ENCODE results near the gene HKDC1.

GRCh38 chr10:69241575-69241974 lies 21.4 kb downstream of the HKDC1 start:
- TF ChIP-seq ZNF18 (tag by site-specific recombination; IDR thresholded peaks at IDR 0.05) (no peak), TCF7L2 (IDR thresholded peaks at IDR 0.05; ENCODE audit: borderline replicate concordance, low read depth, low read length) (no peak), ZNF248 (tag by site-specific recombination; IDR thresholded peaks at IDR 0.05) (no peak), CTCF (tag by site-specific recombination; IDR thresholded peaks at IDR 0.05) (no peak), ZNF654 (tag by site-specific recombination; IDR thresholded peaks at IDR 0.05; ENCODE audit: low read depth) (no peak), ZNF596 (tag by site-specific recombination; IDR thresholded peaks at IDR 0.05) (no peak), ZNF610 (tag by site-specific recombination; IDR thresholded peaks at IDR 0.05; ENCODE audit: borderline replicate concordance) (no peak), ELK4 (IDR thresholded peaks at IDR 0.05; ENCODE audit: borderline replicate concordance, low read depth, low read length) (no peak), ZNF670 (tag by site-specific recombination; IDR thresholded peaks at IDR 0.05; ENCODE audit: low read depth) (no peak), ZBTB1 (tag by site-specific recombination; IDR thresholded peaks at IDR 0.05) (no peak), ZBTB8A (tag by site-specific recombination; IDR thresholded peaks at IDR 0.05) (no peak), GFI1B (tag by site-specific recombination; IDR thresholded peaks at IDR 0.05) (no peak)
